GM21737 (cell line): ENCODE measurements around the gene GAB2.

Experiments used
- ATAC-seq: cut with Tn5 transposase; IDR thresholded peaks from one replicate; pipeline ENCODE4 v1.9.1; 2021; ENCODE audit warnings: mild to moderate bottlenecking, moderate library complexity; ENCODE audit not compliant: unreplicated experiment

Gene GAB2

GRCh38 chr11:78210000-78210608 is 207.5 kb downstream of the GAB2 start:
- ATAC-seq, result no peak

DNA sequence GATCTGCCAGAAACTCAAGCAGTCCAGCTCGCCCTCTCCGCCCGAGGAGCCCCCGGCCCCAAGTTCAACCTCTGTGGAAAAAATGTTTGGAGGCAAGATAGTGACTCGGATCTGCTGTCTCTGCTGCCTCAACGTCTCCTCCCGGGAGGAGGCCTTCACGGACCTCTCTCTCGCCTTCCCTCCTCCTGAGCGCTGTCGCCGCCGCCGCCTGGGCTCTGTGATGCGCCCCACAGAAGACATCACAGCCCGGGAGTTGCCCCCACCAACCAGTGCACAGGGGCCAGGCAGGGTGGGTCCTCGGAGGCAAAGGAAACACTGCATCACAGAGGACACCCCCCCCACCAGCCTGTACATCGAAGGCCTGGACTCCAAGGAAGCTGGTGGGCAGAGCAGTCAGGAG is 208.1 kb downstream of the GAB2 start:
- no peak for ATAC-seq

- no peak for ATAC-seq
These were observed 209.1 kb downstream of the GAB2 start for GRCh38 chr11:78208257-78209165.

- no peak for ATAC-seq
These were observed 209.9 kb downstream of the GAB2 start for GRCh38 chr11:78207532-78208256.

DNA sequence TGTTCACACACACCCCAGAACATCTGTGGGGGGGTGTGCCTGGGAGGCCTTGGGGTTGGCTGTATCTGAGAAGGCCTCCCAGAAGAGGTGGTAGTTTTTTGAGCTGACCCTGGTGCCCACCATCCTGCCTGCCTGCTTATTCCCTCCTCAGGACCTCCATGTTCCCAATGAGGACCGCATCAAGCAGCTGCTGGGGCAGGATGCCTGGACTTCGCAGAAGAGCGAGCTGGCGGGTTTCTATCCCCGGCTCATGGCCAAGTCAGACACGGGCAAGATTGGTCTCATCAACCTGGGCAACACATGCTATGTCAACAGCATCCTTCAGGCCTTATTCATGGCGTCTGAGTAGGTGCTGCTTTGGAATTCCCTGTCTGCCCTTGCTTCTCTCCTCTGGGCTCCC is 211.9 kb downstream of the GAB2 start:
- no peak for ATAC-seq

DNA sequence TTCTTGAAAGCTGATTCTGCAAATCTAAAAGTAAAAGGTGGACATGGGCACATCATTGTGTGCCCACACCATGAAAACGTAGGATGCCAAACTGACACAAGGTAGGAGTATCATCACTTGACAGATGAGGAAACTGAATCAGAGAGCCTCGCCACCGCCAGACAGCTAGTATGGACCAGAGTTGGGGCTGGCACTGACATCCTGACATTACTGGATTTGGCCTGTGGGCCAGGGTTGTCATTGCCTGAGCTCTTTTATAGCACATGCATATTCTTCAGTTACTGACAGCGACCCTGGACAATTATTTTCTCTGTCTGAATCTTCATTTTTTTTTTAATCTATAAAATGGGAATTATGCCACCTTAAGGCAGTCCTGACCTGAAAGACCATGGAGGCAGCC is 212.4 kb downstream of the GAB2 start:
- ATAC-seq, result no peak

DNA sequence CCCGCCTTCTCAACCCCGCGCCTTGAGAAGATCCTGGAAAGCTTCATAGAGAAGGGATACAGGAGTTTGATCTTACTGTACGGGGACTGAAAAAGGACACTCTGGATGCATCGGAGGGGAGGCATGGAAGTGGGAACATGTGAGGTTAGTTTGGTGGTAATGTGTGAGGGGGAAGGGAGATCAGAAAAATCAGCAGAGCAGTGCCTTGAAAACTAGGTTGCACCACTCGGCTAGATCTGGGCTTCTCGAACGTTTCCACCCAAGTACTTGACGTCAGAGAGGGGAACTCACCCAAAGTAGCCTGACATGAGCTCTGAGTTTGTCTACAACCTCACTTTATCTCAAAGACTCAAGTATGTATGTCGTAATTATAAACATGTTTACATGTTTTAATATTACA is 214.4 kb downstream of the GAB2 start:
- no peak for ATAC-seq

- ATAC-seq, result no peak
These were observed 214.9 kb downstream of the GAB2 start for GRCh38 chr11:78202733-78203167.

GRCh38 chr11:78201096-78201818 is 216.4 kb downstream of the GAB2 start:
- ATAC-seq, result no peak

DNA sequence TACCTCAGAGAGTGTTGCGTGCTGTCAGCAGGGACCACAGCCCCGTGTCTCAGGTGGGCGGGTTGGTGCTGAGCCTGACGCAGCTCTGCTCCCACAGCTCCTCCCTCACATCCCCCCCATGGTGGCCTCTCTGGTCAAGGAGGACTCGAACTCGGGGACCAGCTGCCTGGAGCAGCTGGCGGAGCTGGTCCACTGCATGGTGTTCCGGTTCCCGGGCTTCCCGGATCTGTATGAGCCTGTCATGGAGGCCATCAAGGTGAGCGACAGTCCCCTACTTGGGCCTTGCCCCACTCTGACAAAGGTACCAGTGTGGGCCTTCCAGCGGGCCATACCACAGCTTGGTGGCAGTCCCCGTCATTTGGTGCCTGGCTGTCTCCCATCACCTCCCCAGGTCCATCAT is 217.1 kb downstream of the GAB2 start:
- ATAC-seq, result no peak

GRCh38 chr11:78200061-78200460 is 217.6 kb downstream of the GAB2 start:
- ATAC-seq, result no peak

GRCh38 chr11:78199653-78200015 is 218.0 kb downstream of the GAB2 start:
- ATAC-seq, result no peak

DNA sequence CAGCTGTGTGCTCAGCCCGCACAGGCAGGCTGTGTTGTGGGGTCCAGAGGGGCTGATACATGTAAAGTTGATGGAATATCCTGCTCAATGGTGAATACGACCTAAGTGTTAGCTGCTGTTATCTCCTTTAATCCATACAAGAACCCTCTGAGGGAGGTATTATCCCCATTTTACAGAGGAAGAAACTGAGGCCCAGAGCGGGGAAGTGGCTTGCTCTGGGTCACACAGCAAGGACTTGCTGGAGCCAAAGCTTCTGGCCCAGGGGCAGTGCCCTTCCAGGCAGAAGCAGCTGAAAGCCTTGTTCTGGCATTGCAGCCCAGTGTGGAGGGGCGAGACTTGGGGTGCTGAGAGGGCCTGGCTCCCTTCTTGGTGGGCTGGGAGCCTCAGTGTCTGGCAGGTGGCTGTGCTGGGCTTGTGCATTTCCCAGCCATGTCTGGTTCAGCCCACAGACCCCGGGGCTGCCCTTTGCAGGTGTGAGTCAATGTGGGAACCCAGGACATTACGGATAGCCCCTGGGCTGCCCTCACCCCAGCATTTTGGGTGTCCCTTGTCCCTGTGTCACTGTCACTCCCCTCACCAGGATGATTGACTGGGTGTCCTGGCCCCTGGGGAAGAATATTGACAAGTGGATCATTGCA is 218.5 kb downstream of the GAB2 start:
- no peak for ATAC-seq

- ATAC-seq, result no peak
These were observed 219.8 kb downstream of the GAB2 start for GRCh38 chr11:78197816-78198215.

GRCh38 chr11:78196661-78197091 is 220.9 kb downstream of the GAB2 start:
- no peak for ATAC-seq

DNA sequence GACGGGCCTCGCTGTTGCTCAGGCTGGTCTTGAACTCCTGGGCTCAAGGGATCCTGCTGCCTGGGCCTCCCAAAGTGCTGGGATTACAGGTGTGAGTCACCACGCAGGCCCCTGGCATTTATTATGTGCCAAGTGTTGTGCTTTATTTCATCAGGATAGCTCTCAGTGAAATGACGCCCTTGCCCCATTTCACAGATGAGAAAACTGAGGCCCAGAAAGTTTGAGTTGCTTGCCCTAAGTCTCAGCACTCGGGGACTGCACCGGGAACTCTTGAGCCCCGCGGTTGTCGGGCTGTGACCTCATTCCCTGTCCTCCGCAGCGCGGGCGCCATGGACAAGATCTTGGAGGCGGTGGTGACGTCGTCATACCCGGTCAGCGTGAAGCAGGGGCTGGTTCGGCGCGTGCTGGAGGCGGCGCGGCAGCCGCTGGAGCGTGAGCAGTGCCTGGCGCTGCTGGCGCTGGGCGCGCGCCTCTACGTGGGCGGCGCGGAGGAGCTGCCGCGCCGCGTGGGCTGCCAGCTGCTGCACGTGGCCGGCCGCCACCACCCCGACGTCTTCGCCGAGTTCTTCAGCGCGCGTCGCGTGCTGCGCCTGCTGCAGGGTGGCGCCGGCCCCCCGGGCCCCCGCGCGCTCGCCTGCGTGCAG is 221.6 kb downstream of the GAB2 start:
- no peak for ATAC-seq

GRCh38 chr11:78194490-78194889 is 223.1 kb downstream of the GAB2 start:
- ATAC-seq, result no peak

DNA sequence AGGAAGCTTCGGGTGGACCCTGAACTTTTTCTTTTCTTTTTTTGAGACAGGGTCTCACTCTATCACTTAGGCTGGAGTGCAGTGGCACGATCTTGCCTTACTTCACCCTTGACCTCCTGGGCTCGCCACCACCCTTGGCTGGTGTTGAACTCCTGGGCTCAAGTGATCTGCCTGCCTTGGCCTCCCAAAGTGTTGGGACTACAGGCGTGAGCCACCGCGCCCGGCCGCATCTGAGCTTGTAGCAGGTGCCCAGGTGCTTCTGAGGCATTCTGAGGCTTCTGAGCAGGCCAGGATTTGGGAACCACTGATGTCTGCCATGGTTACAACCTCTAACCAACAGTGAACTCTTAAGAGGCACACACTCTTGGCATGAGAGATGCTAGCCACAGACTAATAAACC is 223.8 kb downstream of the GAB2 start:
- ATAC-seq, result no peak

- ATAC-seq, result no peak
These were observed 224.7 kb downstream of the GAB2 start for GRCh38 chr11:78192911-78193351.

DNA sequence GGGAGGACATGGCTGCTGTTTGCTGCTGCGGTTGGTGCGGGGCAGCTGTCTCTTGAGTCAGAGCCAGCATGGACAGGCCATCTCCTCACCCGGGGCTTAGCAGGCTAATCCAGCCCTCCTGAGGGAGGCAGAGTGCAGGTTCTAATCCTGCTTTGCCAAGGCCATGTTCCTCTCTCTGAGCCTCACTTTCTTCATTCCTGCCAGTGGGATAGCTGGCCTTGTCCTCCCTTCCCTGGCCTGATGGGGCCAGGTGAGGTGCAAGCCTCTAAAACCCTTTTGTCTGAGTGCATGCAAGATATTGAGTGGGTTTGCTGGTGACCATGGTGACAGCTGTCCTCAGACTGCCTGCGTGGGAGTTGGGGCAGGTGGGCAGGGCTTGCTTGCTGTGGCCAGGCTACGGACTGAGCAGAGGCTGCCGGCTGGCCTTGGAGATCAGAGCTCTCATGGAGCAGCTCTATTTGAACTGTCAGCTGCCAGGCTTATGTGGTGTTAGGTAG is 225.3 kb downstream of the GAB2 start:
- ATAC-seq, result no peak
